HEK293T (cell line): ENCODE results near the gene KRT13.

Source experiments
- CTCF ChIA-PET: fragments of 350-600 bp; formaldehyde crosslinking; extraction: SDS; loops from one replicate; lab custom pipeline; 2021; ENCODE audit warnings: antibody characterized with exemption, inconsistent platforms; lab: Yijun Ruan, JAX
- POLR2A ChIA-PET: fragments of 350-600 bp; formaldehyde crosslinking; extraction: SDS; loops from one replicate; lab custom pipeline; 2020; ENCODE audit warnings: antibody characterized with exemption, inconsistent platforms; lab: Yijun Ruan, JAX
- DNase-seq: peaks from one replicate; pipeline ENCODE4 v3.0.0; 2012; ENCODE audit warnings: mixed read lengths; ENCODE audit errors: extremely low spot score
- ARNT ChIP-seq: fragments of 450-650 bp; IDR thresholded peaks from 2 replicates; pipeline ENCODE4 v1.6.1; 2017; ENCODE audit warnings: mild to moderate bottlenecking
- BHLHE40 ChIP-seq: fragments of 450-650 bp; IDR thresholded peaks from 2 replicates; pipeline ENCODE4 v1.6.1; 2016; ENCODE audit warnings: mild to moderate bottlenecking, moderate library complexity, borderline replicate concordance
- CTBP1 ChIP-seq: fragments of 450-650 bp; IDR thresholded peaks from 2 replicates; pipeline ENCODE4 v1.6.1; 2016; ENCODE audit warnings: borderline replicate concordance
- ELF4 ChIP-seq: fragments of 450-650 bp; IDR thresholded peaks from 2 replicates; pipeline ENCODE4 v1.6.1; 2017; ENCODE audit warnings: antibody characterized with exemption
- FOXA1 ChIP-seq: fragments of 450-650 bp; IDR thresholded peaks from 2 replicates; pipeline ENCODE4 v1.6.1; 2016; ENCODE audit warnings: mild to moderate bottlenecking
- FOXK2 ChIP-seq: fragments of 450-650 bp; IDR thresholded peaks from 2 replicates; pipeline ENCODE4 v1.6.1; 2016; ENCODE audit warnings: mild to moderate bottlenecking
- FOXM1 ChIP-seq: fragments of 450-650 bp; IDR thresholded peaks from 2 replicates; pipeline ENCODE4 v1.6.1; 2017; ENCODE audit warnings: mild to moderate bottlenecking, borderline replicate concordance
- HDGF ChIP-seq: fragments of 450-650 bp; IDR thresholded peaks from 2 replicates; pipeline ENCODE4 v1.6.1; 2017; ENCODE audit warnings: antibody characterized with exemption, borderline replicate concordance
- L3MBTL2 ChIP-seq: fragments of 450-650 bp; conservative IDR thresholded peaks from 2 replicates; pipeline ENCODE4 v1.6.1; 2016; ENCODE audit warnings: mild to moderate bottlenecking
- LEF1 ChIP-seq: fragments of 450-650 bp; IDR thresholded peaks from 2 replicates; pipeline ENCODE4 v1.6.1; 2017; ENCODE audit warnings: mild to moderate bottlenecking, borderline replicate concordance
- NFRKB ChIP-seq: fragments of 450-650 bp; IDR thresholded peaks from 2 replicates; pipeline ENCODE4 v1.6.1; 2016; ENCODE audit warnings: mild to moderate bottlenecking, moderate library complexity
- SP1 ChIP-seq: fragments of 450-650 bp; IDR thresholded peaks from 2 replicates; pipeline ENCODE4 v1.6.1; 2017
- SUZ12 ChIP-seq: fragments of 450-650 bp; IDR thresholded peaks from 2 replicates; pipeline ENCODE4 v1.6.1; 2016; ENCODE audit warnings: mild to moderate bottlenecking
- TARDBP ChIP-seq: fragments of 450-650 bp; IDR thresholded peaks from 2 replicates; pipeline ENCODE4 v1.6.1; 2016
- ZNF384 ChIP-seq: fragments of 450-650 bp; IDR thresholded peaks from 2 replicates; pipeline ENCODE4 v1.6.1; 2016
- TF ChIP-seq, protein P1 (sequence below): fragments of 450-650 bp; IDR thresholded peaks from 2 replicates; pipeline ENCODE4 v1.6.1; 2016

The KRT13 gene

GRCh38 chr17:41490000-41490990 is 15.1 kb downstream of the KRT13 start:
- DNase-seq = no peak
- CTCF ChIA-PET = interaction anchor here (1.6 kb wide), 1 partner anchor 59 kb away, joined by 6 read pairs; no protein-coding TSS in a partner anchor
- POLR2A ChIA-PET = interaction anchor here (1.5 kb wide), 1 partner anchor 13 kb away, joined by 4 read pairs; no protein-coding TSS in a partner anchor
- TF ChIP-seq BHLHE40 = no peak
- no peak for TF ChIP-seq L3MBTL2
- no peak for TF ChIP-seq CTBP1
- TF ChIP-seq HDGF = no peak
- no peak for TF ChIP-seq ELF4
- no peak for TF ChIP-seq TARDBP
- no peak for TF ChIP-seq LEF1

DNA sequence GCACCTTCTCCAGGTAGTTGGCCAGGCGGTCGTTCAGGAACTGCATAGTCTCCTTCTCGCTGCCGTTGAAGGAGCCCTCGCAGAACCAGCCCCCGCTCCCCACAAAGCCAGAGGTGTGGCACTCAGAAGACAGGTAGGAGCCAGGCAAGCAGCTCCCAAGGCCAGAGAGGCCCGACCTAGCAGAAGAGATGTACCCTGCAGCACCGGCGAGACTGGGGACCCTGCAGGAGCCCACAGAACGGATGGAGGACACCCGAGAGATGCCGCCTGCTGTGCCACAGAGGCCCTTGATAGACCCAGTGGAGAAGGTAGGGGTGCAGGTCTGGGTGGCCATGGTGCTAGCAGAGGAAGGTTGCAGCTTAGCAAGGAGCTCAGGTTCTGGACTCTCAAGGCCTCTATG is 15.9 kb downstream of the KRT13 start, which contains the start of gene KRT36:
KRT36 (minus strand) TSS at position 380 of the 400 bp plus-strand sequence; CDS start at position 334, 46 bp downstream.
- DNase-seq = no peak
- TF ChIP-seq LEF1 (no peak), L3MBTL2 (no peak), SUZ12 (no peak), FOXA1 (no peak), BHLHE40 (no peak)
- CTCF ChIA-PET = interaction anchor here (0.6 to 1.6 kb wide), 2 partner anchors 33 to 59 kb away, joined by 4 to 6 read pairs; no protein-coding TSS in a partner anchor
- POLR2A ChIA-PET = interaction anchor here (1.0 kb wide), 1 partner anchor 176 kb away, joined by 3 read pairs; no protein-coding TSS in a partner anchor

GRCh38 chr17:41486809-41487530 is 18.4 kb downstream of the KRT13 start:
- ChIA-PET POLR2A (no interaction called here), CTCF (interaction anchor here (1.2 to 3.1 kb wide), 4 partner anchors 9 to 176 kb away, joined by 4 to 21 read pairs (median 6); no protein-coding TSS in a partner anchor)
- DNase-seq = peak; percentile 54
- no peak for TF ChIP-seq NFRKB
- no peak for TF ChIP-seq FOXA1
- no peak for TF ChIP-seq SP1
- no peak for TF ChIP-seq L3MBTL2
- no peak for TF ChIP-seq BHLHE40
- TF ChIP-seq FOXM1 = no peak
- TF ChIP-seq ZNF384 = no peak
- TF ChIP-seq SUZ12 = no peak
- TF ChIP-seq CTBP1 = no peak
- no peak for TF ChIP-seq ARNT
- no peak for TF ChIP-seq TARDBP
- no peak for TF ChIP-seq FOXK2
- no peak for TF ChIP-seq HDGF
- TF ChIP-seq, protein P1, sequence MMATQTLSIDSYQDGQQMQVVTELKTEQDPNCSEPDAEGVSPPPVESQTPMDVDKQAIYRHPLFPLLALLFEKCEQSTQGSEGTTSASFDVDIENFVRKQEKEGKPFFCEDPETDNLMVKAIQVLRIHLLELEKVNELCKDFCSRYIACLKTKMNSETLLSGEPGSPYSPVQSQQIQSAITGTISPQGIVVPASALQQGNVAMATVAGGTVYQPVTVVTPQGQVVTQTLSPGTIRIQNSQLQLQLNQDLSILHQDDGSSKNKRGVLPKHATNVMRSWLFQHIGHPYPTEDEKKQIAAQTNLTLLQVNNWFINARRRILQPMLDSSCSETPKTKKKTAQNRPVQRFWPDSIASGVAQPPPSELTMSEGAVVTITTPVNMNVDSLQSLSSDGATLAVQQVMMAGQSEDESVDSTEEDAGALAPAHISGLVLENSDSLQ = no peak
- no peak for TF ChIP-seq LEF1
- TF ChIP-seq ELF4 = no peak

DNA sequence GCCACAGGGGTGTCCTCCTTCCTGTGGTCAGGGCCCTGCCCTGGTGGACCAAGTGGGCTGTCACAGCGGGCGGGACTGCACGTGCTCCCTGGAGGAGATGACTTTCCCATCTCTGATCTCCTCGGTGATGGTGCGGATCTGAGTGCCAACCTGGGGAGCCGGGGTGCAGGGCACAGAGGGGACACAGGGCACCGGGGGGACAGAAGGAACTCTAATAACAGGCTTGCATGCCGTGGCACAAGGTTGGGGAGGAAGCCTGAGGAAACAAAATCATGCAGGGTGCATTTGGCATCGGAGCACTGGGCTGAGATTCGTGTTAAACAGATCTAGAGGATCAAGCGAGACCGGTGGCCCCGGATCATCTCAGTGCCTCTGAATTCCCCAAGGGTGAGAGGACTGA is 19.1 kb downstream of the KRT13 start:
- ChIA-PET POLR2A (no interaction called here), CTCF (interaction anchor here (1.2 to 3.1 kb wide), 3 partner anchors 63 to 177 kb away, joined by 4 to 21 read pairs (median 4); no protein-coding TSS in a partner anchor)
- TF ChIP-seq NFRKB (no peak), TARDBP (no peak), HDGF (no peak), LEF1 (no peak), FOXK2 (no peak), ELF4 (no peak), BHLHE40 (no peak), ARNT (no peak), FOXA1 (no peak), L3MBTL2 (no peak)
- no peak for DNase-seq

- CTCF ChIA-PET = interaction anchor here (0.7 to 1.5 kb wide), 6 partner anchors 9 to 163 kb away, joined by 3 to 11 read pairs (median 4); no protein-coding TSS in a partner anchor
- POLR2A ChIA-PET = no interaction called here
- no peak for DNase-seq
- TF ChIP-seq NFRKB (no peak), FOXK2 (no peak), ZNF384 (no peak), FOXA1 (no peak), SUZ12 (no peak), HDGF (no peak), ELF4 (no peak), TARDBP (no peak), ARNT (no peak), LEF1 (no peak)
- TF ChIP-seq, protein P1 = no peak
Measured at GRCh38 chr17:41484920-41485904, 20.2 kb downstream of the KRT13 start.
